Ascending aorta (tissue), 2 donors: ENCODE measurements around the gene FAM110C. TPM values are rescaled to one million over a fixed set of nuclear protein-coding genes. Genes with fewer than 3 reads are reported as not detected.
A peak's percentile ranks its signal among the peaks of the same experiment; 100 is the strongest.

Experiments
- DNase-seq, 2 donors: peaks; one replicate each; pipeline ENCODE4 v3.0.0-alpha.2; 2019; ENCODE audit warnings: low spot score in 2 of 2
- H3K27ac ChIP-seq, 2 donors: fragments of 200-600 bp; sonication (generic); one replicate each; pipeline ENCODE4 v1.5.1; 2016 to 2017; ENCODE audit warnings: mild to moderate bottlenecking in 1 of 2
- H3K27me3 ChIP-seq: fragments of 200-600 bp; sonication (generic); one replicate; pipeline ENCODE4 v1.5.1; 2017
- H3K36me3 ChIP-seq, 2 donors: fragments of 200-600 bp; sonication (generic); one replicate each; pipeline ENCODE4 v1.5.1; 2016
- H3K4me1 ChIP-seq, 2 donors: fragments of 200-600 bp; sonication (generic); one replicate each; pipeline ENCODE4 v1.5.1; 2016 to 2017; ENCODE audit warnings: mild to moderate bottlenecking in 1 of 2
- H3K4me3 ChIP-seq, 2 donors: fragments of 200-600 bp; sonication (generic); one replicate each; pipeline ENCODE4 v1.5.1; 2016 to 2017; ENCODE audit warnings: mild to moderate bottlenecking in 1 of 2
- H3K9me3 ChIP-seq, 2 donors: fragments of 200-600 bp; sonication (generic); one replicate each; pipeline ENCODE4 v1.5.1; 2016
- intact Hi-C: fragments of 100-400 bp; cut with DNase I; formaldehyde crosslinking; loops from one replicate; pipeline ENCODE4 v1.15.1; 2023
- total RNA-seq: library from RNA; depleted of rRNA; stranded (reverse); fragments of >200 nt; gene quantifications from one replicate; pipeline ENCODE4 v1.1.0, GENCODE V29; 2016
- TF ChIP-seq, protein P1 (sequence below), 3 experiments: fragments of 200-600 bp in 2 of 3; fragments of 450-650 bp in 1 of 3; sonication (generic) in 2 of 3; IDR thresholded peaks; one replicate each; pipeline ENCODE4 v1.5.1; 2016 to 2019; ENCODE audit warnings: antibody characterized with exemption in 3 of 3, mild to moderate bottlenecking in 1 of 3, moderate library complexity in 1 of 3

FAM110C gene
- total RNA-seq, 1 donor from 2014 or later: 0.43 TPM

DNA sequence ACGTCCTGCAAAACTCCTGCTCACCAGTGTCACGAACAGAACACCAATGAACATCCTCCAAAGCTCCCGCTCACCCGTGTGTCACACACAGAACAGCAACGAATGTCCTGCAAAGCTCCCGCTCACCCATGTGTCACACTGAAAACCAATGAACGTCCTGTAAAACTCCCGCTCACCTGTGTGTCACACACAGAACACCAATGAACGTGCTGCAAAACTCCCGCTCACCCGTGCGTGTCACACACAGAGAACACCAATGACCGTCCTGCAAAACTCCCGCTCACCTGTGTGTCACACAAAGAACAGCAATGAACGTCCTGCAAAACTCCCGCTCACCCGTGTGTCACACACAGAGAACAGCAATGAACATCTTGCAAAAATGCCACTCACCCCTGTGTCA, 20.5 kb upstream of the FAM110C start:
- intact Hi-C loops: no loop called here
- DNase-seq: no peak
- Histone ChIP-seq H3K9me3 (no peaks in the 10 kb centered on the region), H3K4me1 (no peaks in the 10 kb centered on the region), H3K4me3 (no peak overlapping the region), H3K27ac (no peak overlapping the region), H3K36me3 (no peaks in the 10 kb centered on the region), H3K27me3 (no peaks in the 10 kb centered on the region)
- TF ChIP-seq, protein P1, sequence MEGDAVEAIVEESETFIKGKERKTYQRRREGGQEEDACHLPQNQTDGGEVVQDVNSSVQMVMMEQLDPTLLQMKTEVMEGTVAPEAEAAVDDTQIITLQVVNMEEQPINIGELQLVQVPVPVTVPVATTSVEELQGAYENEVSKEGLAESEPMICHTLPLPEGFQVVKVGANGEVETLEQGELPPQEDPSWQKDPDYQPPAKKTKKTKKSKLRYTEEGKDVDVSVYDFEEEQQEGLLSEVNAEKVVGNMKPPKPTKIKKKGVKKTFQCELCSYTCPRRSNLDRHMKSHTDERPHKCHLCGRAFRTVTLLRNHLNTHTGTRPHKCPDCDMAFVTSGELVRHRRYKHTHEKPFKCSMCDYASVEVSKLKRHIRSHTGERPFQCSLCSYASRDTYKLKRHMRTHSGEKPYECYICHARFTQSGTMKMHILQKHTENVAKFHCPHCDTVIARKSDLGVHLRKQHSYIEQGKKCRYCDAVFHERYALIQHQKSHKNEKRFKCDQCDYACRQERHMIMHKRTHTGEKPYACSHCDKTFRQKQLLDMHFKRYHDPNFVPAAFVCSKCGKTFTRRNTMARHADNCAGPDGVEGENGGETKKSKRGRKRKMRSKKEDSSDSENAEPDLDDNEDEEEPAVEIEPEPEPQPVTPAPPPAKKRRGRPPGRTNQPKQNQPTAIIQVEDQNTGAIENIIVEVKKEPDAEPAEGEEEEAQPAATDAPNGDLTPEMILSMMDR (IDR thresholded peaks at IDR 0.05): no peak

DNA sequence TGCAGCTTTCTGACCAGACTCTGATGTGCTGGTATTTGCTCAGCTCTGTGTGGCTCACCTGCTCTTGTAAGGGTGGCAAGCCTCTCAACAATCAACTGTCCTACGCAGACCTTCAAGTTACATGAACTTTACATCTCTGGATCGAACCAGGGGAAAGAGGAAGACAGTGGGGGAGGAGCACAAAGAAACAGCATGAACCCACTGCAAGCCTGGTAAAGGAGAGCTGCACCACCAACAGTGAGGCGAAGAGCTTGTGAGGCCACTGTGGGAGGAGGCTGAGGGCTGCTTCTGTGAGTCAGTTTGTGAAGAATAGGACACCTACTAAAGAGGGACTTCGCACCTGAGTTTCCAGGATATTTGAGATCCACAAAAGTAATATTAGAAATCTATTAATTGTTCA, 18.8 kb upstream of the FAM110C start:
- no peak for DNase-seq
- Histone ChIP-seq H3K27me3 (no peaks in the 10 kb centered on the region), H3K4me1 (no peaks in the 10 kb centered on the region), H3K27ac (no peak overlapping the region), H3K36me3 (no peaks in the 10 kb centered on the region), H3K4me3 (no peak overlapping the region), H3K9me3 (no peaks in the 10 kb centered on the region)
- TF ChIP-seq, protein P1 (IDR thresholded peaks at IDR 0.05): no peak
- intact Hi-C loops: no loop called here

DNA sequence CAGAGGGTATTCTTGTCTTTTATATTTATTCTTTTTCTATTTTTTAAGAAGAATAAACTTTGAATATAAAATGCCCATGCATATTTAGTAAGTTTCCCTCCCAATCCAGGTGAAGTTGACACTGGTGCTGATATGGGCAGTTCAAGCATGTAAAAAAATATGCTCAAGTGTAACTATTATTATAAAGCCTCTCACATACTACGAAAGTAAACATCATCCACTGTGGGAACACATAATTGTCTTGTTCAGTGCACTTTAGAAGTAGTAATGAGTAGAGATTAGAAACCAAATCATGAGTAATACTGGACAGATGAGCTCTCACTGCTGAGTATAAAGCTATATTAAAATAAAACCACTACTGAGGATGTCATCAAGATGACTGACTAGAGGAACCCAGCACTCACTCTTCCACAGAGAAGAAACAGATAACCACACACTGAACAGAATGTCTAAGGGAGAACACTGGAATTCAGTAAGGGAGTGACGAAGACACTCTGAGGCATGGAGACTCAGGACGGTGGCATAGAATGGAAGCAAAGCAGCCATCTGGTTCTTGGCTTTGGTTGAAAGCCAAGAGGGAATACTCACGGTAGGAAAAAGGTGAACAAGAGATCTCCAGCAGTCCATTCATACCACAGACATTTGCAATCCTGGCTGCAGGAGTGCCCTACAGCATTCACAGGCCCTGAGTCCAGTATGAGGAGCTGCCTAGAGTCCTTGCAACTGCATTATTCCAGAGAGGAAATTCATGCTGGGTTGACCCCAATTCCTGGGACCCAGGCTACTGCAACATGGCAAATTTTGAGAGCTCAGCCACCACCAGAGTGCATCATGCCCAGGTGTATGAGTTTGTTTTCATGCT, 9.5 kb upstream of the FAM110C start:
- no peak for DNase-seq
- Histone ChIP-seq H3K27me3 (no peaks in the 10 kb centered on the region), H3K27ac (no peak overlapping the region), H3K36me3 (no peaks in the 10 kb centered on the region), H3K9me3 (peaks cover 0 to 13% of the 10 kb centered on the region in 2 donors), H3K4me1 (no peaks in the 10 kb centered on the region), H3K4me3 (no peak overlapping the region)
- TF ChIP-seq, protein P1 (IDR thresholded peaks at IDR 0.05): no peak
- intact Hi-C loops: no loop called here

DNA sequence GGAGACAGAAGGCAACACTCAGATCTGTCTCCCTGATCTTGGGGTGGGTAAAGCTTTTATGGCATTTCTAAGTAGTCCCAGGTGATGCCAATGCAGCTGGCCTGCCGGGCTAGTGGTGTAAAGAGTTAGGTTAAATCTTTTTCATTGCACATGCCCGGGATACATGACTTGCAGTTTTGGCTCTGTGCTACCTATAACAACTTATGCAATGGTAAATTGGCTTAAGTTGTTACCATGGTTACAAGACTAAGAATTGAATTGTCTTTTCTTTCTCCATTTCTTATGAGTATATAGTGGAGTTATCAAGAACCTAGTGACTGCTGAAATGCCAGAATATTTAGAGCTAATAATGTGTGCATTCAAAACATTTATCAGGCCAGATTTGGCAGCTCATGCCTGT, 5.3 kb upstream of the FAM110C start:
- intact Hi-C loops: no loop called here
- H3K36me3 ChIP-seq: no peaks in the 10 kb centered on the region

DNA sequence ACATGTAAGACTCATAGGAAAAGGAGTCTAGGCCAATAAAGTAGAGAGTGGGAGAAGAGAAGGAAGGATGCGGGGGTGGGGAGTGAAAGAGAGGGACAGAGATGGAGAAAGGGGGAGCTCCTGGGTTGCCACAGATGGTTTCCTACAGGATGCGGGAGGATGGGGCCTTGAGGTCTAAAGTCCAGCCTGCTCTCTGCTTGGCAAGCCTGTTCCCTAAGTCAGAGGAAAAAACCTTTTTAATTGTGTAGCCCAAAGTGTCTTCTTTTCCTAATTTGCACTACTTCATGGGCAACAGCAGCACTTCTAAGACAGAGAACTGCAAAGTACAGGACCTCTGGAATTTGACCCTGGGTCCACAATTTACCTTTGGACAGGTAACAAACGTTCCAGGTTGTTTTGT, 1.4 kb upstream of the FAM110C start:
- Histone ChIP-seq H3K27ac (peak overlapping the region; percentile 86 to 91), H3K4me3 (peak overlapping the region in 1 of 2 donors; percentile 97), H3K4me1 (peaks cover 3 to 8% of the 10 kb centered on the region in 2 donors), H3K9me3 (no peaks in the 10 kb centered on the region), H3K36me3 (no peaks in the 10 kb centered on the region), H3K27me3 (no peaks in the 10 kb centered on the region)
- DNase-seq: no peak
- TF ChIP-seq, protein P1 (IDR thresholded peaks at IDR 0.05): no peak
- intact Hi-C loops: no loop called here

More for the DNA sequence above, 5.3 kb upstream of the FAM110C start:
- no peak overlapping the region for H3K4me3 ChIP-seq
- H3K4me1 ChIP-seq: peaks cover 0 to 5% of the 10 kb centered on the region in 2 donors
- H3K27ac ChIP-seq: no peak overlapping the region
- no peak for DNase-seq
- H3K27me3 ChIP-seq: no peaks in the 10 kb centered on the region
- H3K9me3 ChIP-seq: no peaks in the 10 kb centered on the region
- TF ChIP-seq, protein P1 (IDR thresholded peaks at IDR 0.05): no peak
